Measurements from ENCODE around the gene AQR. TPM values are rescaled to one million over a fixed set of nuclear protein-coding genes. Genes with fewer than 3 reads are reported as not detected.
"Not testable (repeated sequence)": the region's sequence is repeated elsewhere in the genome, so short reads cannot be mapped to it uniquely, and the experiment has no call there.

The AQR gene
- total and polyA plus RNA-seq, 4 experiments from 2014 or later: 12.9 to 47.6 (median 29.4) TPM

GRCh38 chr15:34943264-34943663 is 26.3 kb downstream of the AQR start:
- H3K4me1 ChIP-seq (ENCODE audit: insufficient read depth, low read length); H3K4me3 Mint-ChIP-seq; H3K27me3 ChIP-seq (ENCODE audit: insufficient read depth, low read length); H3K9me3 Mint-ChIP-seq; H3K27ac ChIP-seq (ENCODE audit: low read depth, low read length); H3K27me3 Mint-ChIP-seq; H3K4me1 Mint-ChIP-seq; DNase-seq; POLR2A ChIA-PET (ENCODE audit: partially characterized antibody); H3K4me3 ChIP-seq (ENCODE audit: low read length in 2 of 2); H3K27ac Mint-ChIP-seq; intact Hi-C loops (cut with micrococcal nuclease); H3K9me3 ChIP-seq (ENCODE audit: control insufficient read depth in 1 of 2, low read length in 2 of 2): not testable (repeated sequence)
- peaks cover 31% of the 10 kb centered on the region for H3K36me3 ChIP-seq (ENCODE audit: insufficient read depth, low read length)
- peaks cover 47 to 68% of the 10 kb centered on the region in 2 donors for H3K36me3 Mint-ChIP-seq
- CTCF ChIA-PET (ENCODE audit: partially characterized antibody): interaction anchor here (1.3 kb wide), 1 partner anchor 23 kb away, joined by 4 read pairs; no protein-coding TSS in a partner anchor

GRCh38 chr15:34942363-34942762 is 27.2 kb downstream of the AQR start:
- intact Hi-C loops (cut with micrococcal nuclease): no loop called here
- no peaks in the 10 kb centered on the region for H3K9me3 Mint-ChIP-seq
- Histone ChIP-seq H3K27me3 (ENCODE audit: insufficient read depth, low read length) (no peaks in the 10 kb centered on the region), H3K4me3 (ENCODE audit: low read length in 2 of 2) (no peak overlapping the region), H3K9me3 (ENCODE audit: control insufficient read depth in 1 of 2, low read length in 2 of 2) (no peaks in the 10 kb centered on the region), H3K4me1 (ENCODE audit: insufficient read depth, low read length) (no peaks in the 10 kb centered on the region), H3K36me3 (ENCODE audit: insufficient read depth, low read length) (peaks cover 31% of the 10 kb centered on the region), H3K27ac (ENCODE audit: low read depth, low read length) (no peak overlapping the region)
- POLR2A ChIA-PET (ENCODE audit: partially characterized antibody): no interaction called here
- DNase-seq: no peak
- H3K36me3 Mint-ChIP-seq: peaks cover 39 to 66% of the 10 kb centered on the region in 2 donors
- no peaks in the 10 kb centered on the region for H3K27me3 Mint-ChIP-seq
- H3K4me1 Mint-ChIP-seq: peaks cover 0 to 5% (median under 1%) of the 10 kb centered on the region in 4 donors
- no peak overlapping the region for H3K27ac Mint-ChIP-seq
- CTCF ChIA-PET (ENCODE audit: partially characterized antibody): interaction anchor here (1.1 to 1.3 kb wide), 4 partner anchors 21 to 27 kb away, joined by 3 to 9 read pairs (median 4); partner anchors contain the start of gene AQR
- no peak overlapping the region for H3K4me3 Mint-ChIP-seq

GRCh38 chr15:34941831-34942230 is 27.7 kb downstream of the AQR start:
- no peak for DNase-seq
- no peaks in the 10 kb centered on the region for H3K27me3 Mint-ChIP-seq
- H3K4me3 Mint-ChIP-seq: no peak overlapping the region
- Histone ChIP-seq H3K36me3 (ENCODE audit: insufficient read depth, low read length) (peaks cover 31% of the 10 kb centered on the region), H3K9me3 (ENCODE audit: control insufficient read depth in 1 of 2, low read length in 2 of 2) (no peaks in the 10 kb centered on the region), H3K4me3 (ENCODE audit: low read length in 2 of 2) (no peak overlapping the region), H3K27ac (ENCODE audit: low read depth, low read length) (no peak overlapping the region), H3K4me1 (ENCODE audit: insufficient read depth, low read length) (no peaks in the 10 kb centered on the region), H3K27me3 (ENCODE audit: insufficient read depth, low read length) (no peaks in the 10 kb centered on the region)
- peaks cover 0 to 5% (median under 1%) of the 10 kb centered on the region in 4 donors for H3K4me1 Mint-ChIP-seq
- H3K9me3 Mint-ChIP-seq: no peaks in the 10 kb centered on the region
- H3K36me3 Mint-ChIP-seq: peaks cover 39 to 66% of the 10 kb centered on the region in 2 donors
- POLR2A ChIA-PET (ENCODE audit: partially characterized antibody): no interaction called here
- no peak overlapping the region for H3K27ac Mint-ChIP-seq
- intact Hi-C loops (cut with micrococcal nuclease): no loop called here
- CTCF ChIA-PET (ENCODE audit: partially characterized antibody): interaction anchor here (1.1 to 1.2 kb wide), 3 partner anchors 20 to 27 kb away, joined by 3 to 9 read pairs (median 3); partner anchors contain the start of gene AQR

GRCh38 chr15:34941185-34941698 is 28.3 kb downstream of the AQR start:
- Mint-ChIP-seq H3K9me3 (no peaks in the 10 kb centered on the region), H3K36me3 (peaks cover 40 to 69% of the 10 kb centered on the region in 2 donors), H3K4me3 (no peak overlapping the region), H3K4me1 (peaks cover 0 to 5% (median 2%) of the 10 kb centered on the region in 4 donors), H3K27ac (no peak overlapping the region), H3K27me3 (no peaks in the 10 kb centered on the region)
- ChIA-PET CTCF (ENCODE audit: partially characterized antibody) (interaction anchor here (1.1 to 1.2 kb wide), 2 partner anchors 20 to 21 kb away, joined by 3 to 9 read pairs; no protein-coding TSS in a partner anchor), POLR2A (ENCODE audit: partially characterized antibody) (no interaction called here)
- Histone ChIP-seq H3K4me3 (ENCODE audit: low read length in 2 of 2) (no peak overlapping the region), H3K27me3 (ENCODE audit: insufficient read depth, low read length) (no peaks in the 10 kb centered on the region), H3K9me3 (ENCODE audit: control insufficient read depth in 1 of 2, low read length in 2 of 2) (no peaks in the 10 kb centered on the region), H3K27ac (ENCODE audit: low read depth, low read length) (no peak overlapping the region), H3K4me1 (ENCODE audit: insufficient read depth, low read length) (no peaks in the 10 kb centered on the region), H3K36me3 (ENCODE audit: insufficient read depth, low read length) (peaks cover 32% of the 10 kb centered on the region)
- DNase-seq: no peak
- intact Hi-C loops (cut with micrococcal nuclease): no loop called here

GRCh38 chr15:34933432-34933975 is 36.0 kb downstream of the AQR start:
- POLR2A ChIA-PET (ENCODE audit: partially characterized antibody): no interaction called here
- Mint-ChIP-seq H3K4me3 (no peak overlapping the region), H3K4me1 (peaks cover 0 to 3% (median 0%) of the 10 kb centered on the region in 4 donors), H3K9me3 (peaks cover 0 to 6% (median 0%) of the 10 kb centered on the region in 8 donors), H3K27ac (no peak overlapping the region), H3K27me3 (no peaks in the 10 kb centered on the region), H3K36me3 (peaks cover 55 to 68% of the 10 kb centered on the region in 2 donors)
- no peaks in the 10 kb centered on the region for H3K9me3 ChIP-seq (ENCODE audit: control insufficient read depth in 1 of 2, low read length in 2 of 2)
- DNase-seq: no peak
- CTCF ChIA-PET (ENCODE audit: partially characterized antibody): interaction anchor here (1.3 to 1.5 kb wide), 3 partner anchors 10 to 15 kb away, joined by 3 to 4 read pairs (median 4); no protein-coding TSS in a partner anchor
- H3K27ac ChIP-seq (ENCODE audit: low read depth, low read length): no peak overlapping the region
- no peak overlapping the region for H3K4me3 ChIP-seq (ENCODE audit: low read length in 2 of 2)
- intact Hi-C loops (cut with micrococcal nuclease): no loop called here
- no peaks in the 10 kb centered on the region for H3K4me1 ChIP-seq (ENCODE audit: insufficient read depth, low read length)
- H3K36me3 ChIP-seq (ENCODE audit: insufficient read depth, low read length): peaks cover 34% of the 10 kb centered on the region
- H3K27me3 ChIP-seq (ENCODE audit: insufficient read depth, low read length): no peaks in the 10 kb centered on the region

GRCh38 chr15:34928349-34928748 is 41.2 kb downstream of the AQR start:
- H3K27ac ChIP-seq (ENCODE audit: low read depth, low read length); H3K27me3 ChIP-seq (ENCODE audit: insufficient read depth, low read length); intact Hi-C loops (cut with micrococcal nuclease); DNase-seq; H3K4me1 Mint-ChIP-seq; H3K9me3 ChIP-seq (ENCODE audit: control insufficient read depth in 1 of 2, low read length in 2 of 2); POLR2A ChIA-PET (ENCODE audit: partially characterized antibody); CTCF ChIA-PET (ENCODE audit: partially characterized antibody); H3K4me3 ChIP-seq (ENCODE audit: low read length in 2 of 2); H3K27me3 Mint-ChIP-seq; H3K9me3 Mint-ChIP-seq; H3K4me3 Mint-ChIP-seq; H3K27ac Mint-ChIP-seq; H3K4me1 ChIP-seq (ENCODE audit: insufficient read depth, low read length): not testable (repeated sequence)
- peaks cover 68 to 74% of the 10 kb centered on the region in 2 donors for H3K36me3 Mint-ChIP-seq
- peaks cover 24% of the 10 kb centered on the region for H3K36me3 ChIP-seq (ENCODE audit: insufficient read depth, low read length)

- Mint-ChIP-seq H3K27me3 (no peaks in the 10 kb centered on the region), H3K4me1 (peaks cover 0 to 1% (median 0%) of the 10 kb centered on the region in 4 donors), H3K36me3 (peaks cover 63 to 72% of the 10 kb centered on the region in 2 donors), H3K4me3 (no peak overlapping the region), H3K27ac (no peak overlapping the region), H3K9me3 (peaks cover 0 to 6% (median 0%) of the 10 kb centered on the region in 8 donors)
- H3K27me3 ChIP-seq (ENCODE audit: insufficient read depth, low read length): no peaks in the 10 kb centered on the region
- no peak overlapping the region for H3K27ac ChIP-seq (ENCODE audit: low read depth, low read length)
- ChIA-PET POLR2A (ENCODE audit: partially characterized antibody) (no interaction called here), CTCF (ENCODE audit: partially characterized antibody) (no interaction called here)
- DNase-seq: no peak
- H3K4me3 ChIP-seq (ENCODE audit: low read length in 2 of 2): no peak overlapping the region
- intact Hi-C loops (cut with micrococcal nuclease): no loop called here
- no peaks in the 10 kb centered on the region for H3K9me3 ChIP-seq (ENCODE audit: control insufficient read depth in 1 of 2, low read length in 2 of 2)
- H3K36me3 ChIP-seq (ENCODE audit: insufficient read depth, low read length): peaks cover 22% of the 10 kb centered on the region
- no peaks in the 10 kb centered on the region for H3K4me1 ChIP-seq (ENCODE audit: insufficient read depth, low read length)
Observed at GRCh38 chr15:34927726-34928125, 41.8 kb downstream of the AQR start.

All from CD4-positive, alpha-beta memory T cell (primary cell).